Stimulated activated naive CD8-positive, alpha-beta T cell treated with anti-CD3 and anti-CD28 coated beads, Interleukin-15, amount 100 ng/mL, for 72 hours (primary cell): Measurements from ENCODE around the gene KLK3.
"Not testable (repeated sequence)": the region's sequence is repeated elsewhere in the genome, so short reads cannot be mapped to it uniquely, and the experiment has no call there.

ENCODE experiments used
- ATAC-seq: fragments of 150-1000 bp; cut with Tn5 transposase; 2 replicates; pipeline ENCODE4 v1.10.0; 2021; ENCODE audit warnings: mild to moderate bottlenecking, moderate library complexity
- DNase-seq, 2 donors: peaks; one replicate each; pipeline ENCODE4 v3.0.0; 2021 to 2022
- H3K27ac Mint-ChIP-seq, 2 donors: one replicate each; pipeline ENCODE4 v1.8.0; 2022; ENCODE audit warnings: mild to moderate bottlenecking in 2 of 2, mixed read lengths in 2 of 2, moderate library complexity in 2 of 2
- H3K27me3 Mint-ChIP-seq: one replicate; pipeline ENCODE4 v1.8.0; 2022; ENCODE audit warnings: mixed read lengths
- H3K4me1 Mint-ChIP-seq: one replicate; pipeline ENCODE4 v1.8.0; 2022; ENCODE audit warnings: mild to moderate bottlenecking, mixed read lengths
- H3K4me3 Mint-ChIP-seq, 2 donors: one replicate each; pipeline ENCODE4 v1.8.0; 2022; ENCODE audit warnings: mild to moderate bottlenecking in 2 of 2, mixed read lengths in 2 of 2, moderate library complexity in 1 of 2
- H3K9me3 Mint-ChIP-seq, 2 donors: one replicate each; pipeline ENCODE4 v1.8.0; 2022; ENCODE audit warnings: mixed read lengths in 2 of 2

Gene KLK3

DNA sequence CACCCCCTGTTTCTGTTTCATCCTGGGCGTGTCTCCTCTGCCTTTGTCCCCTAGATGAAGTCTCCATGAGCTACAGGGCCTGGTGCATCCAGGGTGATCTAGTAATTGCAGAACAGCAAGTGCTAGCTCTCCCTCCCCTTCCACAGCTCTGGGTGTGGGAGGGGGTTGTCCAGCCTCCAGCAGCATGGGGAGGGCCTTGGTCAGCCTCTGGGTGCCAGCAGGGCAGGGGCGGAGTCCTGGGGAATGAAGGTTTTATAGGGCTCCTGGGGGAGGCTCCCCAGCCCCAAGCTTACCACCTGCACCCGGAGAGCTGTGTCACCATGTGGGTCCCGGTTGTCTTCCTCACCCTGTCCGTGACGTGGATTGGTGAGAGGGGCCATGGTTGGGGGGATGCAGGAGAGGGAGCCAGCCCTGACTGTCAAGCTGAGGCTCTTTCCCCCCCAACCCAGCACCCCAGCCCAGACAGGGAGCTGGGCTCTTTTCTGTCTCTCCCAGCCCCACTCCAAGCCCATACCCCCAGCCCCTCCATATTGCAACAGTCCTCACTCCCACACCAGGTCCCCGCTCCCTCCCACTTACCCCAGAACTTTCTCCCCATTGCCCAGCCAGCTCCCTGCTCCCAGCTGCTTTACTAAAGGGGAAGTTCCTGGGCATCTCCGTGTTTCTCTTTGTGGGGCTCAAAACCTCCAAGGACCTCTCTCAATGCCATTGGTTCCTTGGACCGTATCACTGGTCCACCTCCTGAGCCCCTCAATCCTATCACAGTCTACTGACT, at the start of gene KLK3:
TSS of gene KLK3 (plus strand) at position 280 of the 775 bp plus-strand sequence. CDS start at position 321, 41 bp downstream.
- DNase-seq = no peak
- peaks cover 0 to under 1% of the 10 kb centered on the region in 2 donors for H3K9me3 Mint-ChIP-seq
- no peaks in the 10 kb centered on the region for H3K4me1 Mint-ChIP-seq
- H3K27ac Mint-ChIP-seq = peak within 1 kb of the TSS in 1 of 2 donors; percentile 60
- no peak for ATAC-seq
- no peak within 1 kb of the TSS for H3K4me3 Mint-ChIP-seq
- peaks cover 86% of the 10 kb centered on the region for H3K27me3 Mint-ChIP-seq

DNA sequence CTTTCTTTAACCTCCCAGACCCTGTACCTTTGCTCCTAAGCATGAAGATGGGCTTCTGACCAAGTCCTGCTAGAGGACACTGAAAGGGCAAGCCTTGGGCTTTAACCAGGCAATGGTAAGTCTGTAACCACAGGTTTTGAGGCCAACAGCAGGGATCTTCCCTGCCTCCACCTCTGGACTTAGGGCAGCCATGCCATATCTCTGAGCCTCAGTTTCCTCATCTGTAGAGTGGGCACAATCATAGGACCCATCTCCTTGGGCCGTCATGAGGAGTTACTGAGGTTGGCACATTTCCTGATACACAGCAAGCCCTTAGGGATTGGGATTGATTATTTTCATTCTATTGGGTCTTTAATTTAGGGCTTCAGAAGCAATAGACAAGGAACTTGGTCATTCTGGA, 45.9 kb upstream of the KLK3 start:
- H3K4me3 Mint-ChIP-seq = no peak overlapping the region
- DNase-seq (no peak), ATAC-seq (no peak)
- H3K9me3 Mint-ChIP-seq = peaks cover 0 to 9% of the 10 kb centered on the region in 2 donors
- H3K4me1 Mint-ChIP-seq = peaks cover 14% of the 10 kb centered on the region
- peaks cover 10% of the 10 kb centered on the region for H3K27me3 Mint-ChIP-seq
- no peak overlapping the region for H3K27ac Mint-ChIP-seq

- DNase-seq, H3K27ac Mint-ChIP-seq, H3K4me1 Mint-ChIP-seq, ATAC-seq, H3K4me3 Mint-ChIP-seq, H3K9me3 Mint-ChIP-seq: not testable (repeated sequence)
- peaks cover 36% of the 10 kb centered on the region for H3K27me3 Mint-ChIP-seq
These were observed 43.0 kb upstream of the KLK3 start for GRCh38 chr19:50811622-50812238.

- no peak overlapping the region for H3K4me3 Mint-ChIP-seq
- peaks cover 0 to 9% of the 10 kb centered on the region in 2 donors for H3K9me3 Mint-ChIP-seq
- DNase-seq (no peak), ATAC-seq (no peak)
- H3K4me1 Mint-ChIP-seq = peaks cover 15% of the 10 kb centered on the region
- H3K27me3 Mint-ChIP-seq = peaks cover 44% of the 10 kb centered on the region
- no peak overlapping the region for H3K27ac Mint-ChIP-seq
These were observed 42.2 kb upstream of the KLK3 start for GRCh38 chr19:50812474-50812873.

- ATAC-seq = no peak
- peaks cover 0 to 6% of the 10 kb centered on the region in 2 donors for H3K9me3 Mint-ChIP-seq
- peaks cover 61% of the 10 kb centered on the region for H3K27me3 Mint-ChIP-seq
- H3K4me3 Mint-ChIP-seq = no peak overlapping the region
- no peak overlapping the region for H3K27ac Mint-ChIP-seq
- DNase-seq = no peak
- peaks cover 39% of the 10 kb centered on the region for H3K4me1 Mint-ChIP-seq
These were observed 39.8 kb upstream of the KLK3 start for GRCh38 chr19:50814883-50815282.

- H3K27me3 Mint-ChIP-seq = peaks cover 67% of the 10 kb centered on the region
- no peak for DNase-seq
- H3K4me1 Mint-ChIP-seq = peaks cover 45% of the 10 kb centered on the region
These were observed 39.3 kb upstream of the KLK3 start for GRCh38 chr19:50815439-50815838.

DNA sequence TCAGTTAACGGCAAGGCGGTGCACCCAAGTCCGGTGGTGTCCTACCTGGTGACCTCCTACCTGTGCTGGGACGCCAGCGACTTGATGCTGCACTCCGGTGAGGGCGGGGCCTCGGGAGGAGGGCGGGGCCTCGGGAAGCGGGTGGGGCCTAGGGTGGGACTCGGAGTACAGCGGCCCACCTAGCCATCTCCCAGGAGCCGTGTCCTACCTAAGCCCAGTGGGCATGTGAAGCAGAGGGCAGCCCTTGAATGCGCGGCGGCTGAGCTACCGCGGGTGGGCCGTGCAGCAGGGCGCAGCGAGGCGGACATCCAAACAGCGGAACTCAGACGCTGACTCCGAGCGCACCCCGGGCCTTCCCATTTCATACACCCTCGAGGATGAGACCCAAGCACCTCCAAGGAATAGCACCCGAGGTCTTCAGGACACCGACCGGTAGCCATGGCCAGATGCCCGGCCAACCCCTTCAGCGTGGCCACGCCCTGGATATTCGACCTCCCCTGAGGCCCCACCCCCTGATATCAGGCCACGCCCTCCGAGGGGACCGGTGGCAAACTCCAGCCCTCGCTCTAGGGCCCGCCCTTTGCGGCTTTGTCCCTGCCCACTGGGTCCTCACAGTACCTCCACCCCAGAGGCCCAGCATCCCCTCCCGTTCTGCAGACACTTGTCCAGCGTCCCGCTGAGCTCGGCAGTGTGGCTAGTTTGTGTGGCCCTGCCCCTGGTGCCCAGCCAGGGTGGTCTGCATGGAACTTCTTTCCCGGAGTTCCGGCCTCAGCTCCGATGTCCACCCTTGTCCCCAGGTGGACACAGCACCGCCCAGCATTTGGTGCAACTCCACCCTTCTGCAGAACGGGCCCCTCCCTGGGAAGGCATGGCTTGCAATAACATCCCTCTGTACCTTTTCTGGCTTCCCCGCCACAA, 36.5 kb upstream of the KLK3 start:
- peaks cover 57% of the 10 kb centered on the region for H3K4me1 Mint-ChIP-seq
- peak overlapping the region in 1 of 2 donors; percentile 5 for H3K27ac Mint-ChIP-seq
- DNase-seq (peak; percentile 48 to 50), ATAC-seq (peak; percentile 58)
- peaks cover 85% of the 10 kb centered on the region for H3K27me3 Mint-ChIP-seq
- H3K4me3 Mint-ChIP-seq = peak overlapping the region; percentile 80 to 82
- no peaks in the 10 kb centered on the region for H3K9me3 Mint-ChIP-seq

More at GRCh38 chr19:50815439-50815838, 39.3 kb upstream of the KLK3 start:
- H3K9me3 Mint-ChIP-seq = peaks cover 0 to 2% of the 10 kb centered on the region in 2 donors
- no peak for ATAC-seq
- no peak overlapping the region for H3K27ac Mint-ChIP-seq
- no peak overlapping the region for H3K4me3 Mint-ChIP-seq

- peak overlapping the region; percentile 57 to 80 for H3K4me3 Mint-ChIP-seq
- no peak overlapping the region for H3K27ac Mint-ChIP-seq
- ATAC-seq = no peak
- no peaks in the 10 kb centered on the region for H3K9me3 Mint-ChIP-seq
- H3K4me1 Mint-ChIP-seq = peaks cover 57% of the 10 kb centered on the region
- no peak for DNase-seq
- peaks cover 92% of the 10 kb centered on the region for H3K27me3 Mint-ChIP-seq
These were observed 35.7 kb upstream of the KLK3 start for GRCh38 chr19:50818859-50819472.

DNA sequence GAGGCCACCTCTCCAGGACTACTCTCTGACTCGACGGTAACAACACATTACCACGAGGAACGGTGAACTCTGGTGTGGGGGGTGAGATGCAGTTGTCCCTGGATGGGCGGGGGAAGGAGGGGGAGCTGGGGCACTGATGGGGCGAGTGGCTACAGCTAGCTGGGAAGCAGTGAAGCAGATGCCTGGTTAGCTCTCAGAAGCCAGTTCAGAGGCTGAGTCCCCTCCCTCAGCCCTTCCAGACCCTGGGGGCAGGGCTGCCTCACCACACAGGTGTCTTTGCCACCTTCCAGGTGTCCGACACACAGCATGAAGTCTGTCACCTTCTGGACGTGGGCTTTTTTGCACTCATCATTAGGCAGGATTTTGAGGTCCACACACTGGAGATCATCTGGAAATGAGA, 35.1 kb upstream of the KLK3 start:
- DNase-seq = no peak
- H3K9me3 Mint-ChIP-seq = no peaks in the 10 kb centered on the region
- H3K27me3 Mint-ChIP-seq = peaks cover 91% of the 10 kb centered on the region
- H3K4me3 Mint-ChIP-seq = peak overlapping the region in 1 of 2 donors; percentile 80
- no peak for ATAC-seq
- H3K4me1 Mint-ChIP-seq = peaks cover 57% of the 10 kb centered on the region
- no peak overlapping the region for H3K27ac Mint-ChIP-seq

DNA sequence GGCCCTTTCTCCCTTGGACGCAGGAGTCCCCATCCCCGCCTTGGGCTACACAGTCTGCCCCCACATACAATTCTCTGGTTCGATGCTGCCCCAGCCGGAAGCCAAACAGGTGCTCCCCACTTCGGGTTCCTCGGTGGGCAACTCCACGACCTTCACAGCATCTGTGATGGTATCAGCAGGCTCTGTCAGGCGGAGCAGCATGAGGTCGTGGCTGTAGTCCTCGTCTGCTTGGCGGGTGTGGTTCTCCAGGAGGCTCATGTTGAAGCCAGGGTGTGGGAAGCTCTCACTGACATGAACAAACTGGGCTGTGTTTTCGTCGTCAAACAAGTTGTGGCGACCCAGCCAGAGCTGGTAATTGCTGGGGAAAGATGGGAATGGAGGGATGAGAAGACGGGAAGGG, 34.6 kb upstream of the KLK3 start:
- Mint-ChIP-seq H3K27ac (no peak overlapping the region), H3K4me3 (peak overlapping the region; percentile 75 to 76), H3K4me1 (peaks cover 57% of the 10 kb centered on the region), H3K9me3 (no peaks in the 10 kb centered on the region), H3K27me3 (peaks cover 87% of the 10 kb centered on the region)
- DNase-seq (no peak), ATAC-seq (no peak)

DNA sequence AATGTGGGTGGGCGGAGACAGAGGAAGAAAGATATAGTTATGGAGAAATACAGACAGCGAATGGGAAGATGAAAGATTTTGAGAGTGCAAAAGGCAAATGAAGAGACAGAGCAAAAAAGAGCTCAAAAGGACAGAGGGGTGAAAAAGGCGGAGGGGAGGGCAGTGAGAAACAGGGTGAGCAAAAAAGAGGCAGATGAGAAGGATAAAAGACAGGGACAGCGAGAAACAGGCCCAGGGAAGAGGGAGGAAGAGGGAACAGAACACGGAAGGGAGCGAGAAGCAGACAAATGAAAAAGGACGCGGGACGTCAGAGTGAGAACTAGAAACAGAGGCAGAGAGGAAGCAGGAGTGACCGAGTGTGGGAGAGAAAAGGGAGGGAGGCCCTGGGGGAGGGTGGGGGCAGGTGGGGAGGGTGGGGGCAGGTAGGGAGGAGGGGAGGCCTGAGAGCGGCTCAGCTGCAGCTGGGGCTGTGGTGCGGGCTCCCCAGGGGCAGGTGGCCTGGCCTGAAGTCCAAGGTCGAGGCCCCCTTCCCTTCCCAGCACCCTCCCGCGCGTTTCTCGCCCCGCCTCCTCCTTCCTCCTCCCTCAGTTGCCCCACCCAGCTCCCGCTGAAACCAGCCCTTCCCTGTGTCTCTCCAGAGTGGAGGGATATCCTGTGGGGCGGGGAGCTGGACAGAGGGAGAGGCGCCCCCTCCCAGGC, 34.0 kb upstream of the KLK3 start:
- peak overlapping the region; percentile 75 to 76 for H3K4me3 Mint-ChIP-seq
- no peak for ATAC-seq
- no peaks in the 10 kb centered on the region for H3K9me3 Mint-ChIP-seq
- peaks cover 81% of the 10 kb centered on the region for H3K27me3 Mint-ChIP-seq
- H3K27ac Mint-ChIP-seq = peak overlapping the region in 1 of 2 donors; percentile 62
- H3K4me1 Mint-ChIP-seq = peaks cover 57% of the 10 kb centered on the region
- no peak for DNase-seq

DNA sequence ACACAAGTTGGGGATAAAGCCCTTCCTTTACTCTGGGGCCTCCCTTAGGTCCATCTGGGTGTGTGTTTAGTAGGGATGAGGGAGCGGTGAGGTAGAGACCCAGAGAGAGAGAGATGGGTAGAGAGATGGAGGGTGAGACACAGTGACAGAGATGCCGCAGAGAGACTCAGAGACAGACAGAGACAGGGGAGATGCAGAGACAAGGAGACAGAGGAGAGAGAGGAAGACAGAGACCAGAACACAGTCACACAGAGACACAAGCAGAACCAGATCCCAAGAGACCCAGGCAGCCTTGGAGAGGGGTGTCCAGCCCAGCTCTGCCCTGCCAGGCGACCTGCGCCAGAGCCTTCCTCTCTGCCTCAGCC, 33.5 kb upstream of the KLK3 start:
- peaks cover 80% of the 10 kb centered on the region for H3K27me3 Mint-ChIP-seq
- H3K4me3 Mint-ChIP-seq = peak overlapping the region in 1 of 2 donors; percentile 31
- no peak overlapping the region for H3K27ac Mint-ChIP-seq
- DNase-seq (no peak), ATAC-seq (no peak)
- H3K9me3 Mint-ChIP-seq = no peaks in the 10 kb centered on the region
- peaks cover 54% of the 10 kb centered on the region for H3K4me1 Mint-ChIP-seq

- Mint-ChIP-seq H3K4me3 (no peak overlapping the region), H3K27ac (no peak overlapping the region), H3K27me3 (peaks cover 80% of the 10 kb centered on the region), H3K4me1 (peaks cover 50% of the 10 kb centered on the region), H3K9me3 (no peaks in the 10 kb centered on the region)
- no peak for DNase-seq
- ATAC-seq = no peak
These were observed 33.1 kb upstream of the KLK3 start for GRCh38 chr19:50821622-50822021.

DNA sequence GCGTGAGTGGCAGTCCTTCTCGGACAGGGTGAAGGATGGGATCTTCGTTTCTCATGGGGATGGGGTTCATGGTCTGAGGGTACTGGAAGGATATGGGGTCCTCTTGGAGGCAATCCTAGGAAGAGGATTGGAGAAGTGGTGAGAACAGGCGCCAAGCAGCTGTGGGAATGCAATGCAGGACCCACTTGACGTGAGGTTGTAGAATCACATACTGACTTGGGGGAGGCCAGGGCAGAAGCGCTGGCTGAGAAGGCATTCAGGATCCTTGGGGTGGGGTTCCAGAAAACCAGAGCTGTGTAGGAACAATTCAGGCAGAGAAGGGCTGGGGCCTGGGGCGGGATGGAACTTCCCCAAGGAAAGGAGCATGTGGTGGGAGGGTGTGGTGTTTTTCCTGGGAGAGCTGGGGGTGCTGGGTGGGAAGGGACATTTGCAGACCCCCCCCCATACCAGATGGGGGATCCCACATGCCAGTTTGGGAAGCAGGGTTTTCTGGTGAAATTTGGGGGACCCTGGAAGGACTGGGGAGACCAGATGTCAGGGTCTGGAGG, 32.0 kb upstream of the KLK3 start:
- no peaks in the 10 kb centered on the region for H3K9me3 Mint-ChIP-seq
- peaks cover 82% of the 10 kb centered on the region for H3K27me3 Mint-ChIP-seq
- H3K4me1 Mint-ChIP-seq = peaks cover 39% of the 10 kb centered on the region
- H3K4me3 Mint-ChIP-seq = no peak overlapping the region
- H3K27ac Mint-ChIP-seq = no peak overlapping the region
- no peak for DNase-seq
- no peak for ATAC-seq
